AG20443 (cell line): ENCODE results near the gene EDN1.
A peak's percentile ranks its signal among the peaks of the same experiment; 100 is the strongest.

Experiments used
- DNase-seq: peaks from one replicate; pipeline ENCODE4 v3.0.0; 2012; ENCODE audit warnings: low spot score, mixed read lengths

The EDN1 gene

DNA sequence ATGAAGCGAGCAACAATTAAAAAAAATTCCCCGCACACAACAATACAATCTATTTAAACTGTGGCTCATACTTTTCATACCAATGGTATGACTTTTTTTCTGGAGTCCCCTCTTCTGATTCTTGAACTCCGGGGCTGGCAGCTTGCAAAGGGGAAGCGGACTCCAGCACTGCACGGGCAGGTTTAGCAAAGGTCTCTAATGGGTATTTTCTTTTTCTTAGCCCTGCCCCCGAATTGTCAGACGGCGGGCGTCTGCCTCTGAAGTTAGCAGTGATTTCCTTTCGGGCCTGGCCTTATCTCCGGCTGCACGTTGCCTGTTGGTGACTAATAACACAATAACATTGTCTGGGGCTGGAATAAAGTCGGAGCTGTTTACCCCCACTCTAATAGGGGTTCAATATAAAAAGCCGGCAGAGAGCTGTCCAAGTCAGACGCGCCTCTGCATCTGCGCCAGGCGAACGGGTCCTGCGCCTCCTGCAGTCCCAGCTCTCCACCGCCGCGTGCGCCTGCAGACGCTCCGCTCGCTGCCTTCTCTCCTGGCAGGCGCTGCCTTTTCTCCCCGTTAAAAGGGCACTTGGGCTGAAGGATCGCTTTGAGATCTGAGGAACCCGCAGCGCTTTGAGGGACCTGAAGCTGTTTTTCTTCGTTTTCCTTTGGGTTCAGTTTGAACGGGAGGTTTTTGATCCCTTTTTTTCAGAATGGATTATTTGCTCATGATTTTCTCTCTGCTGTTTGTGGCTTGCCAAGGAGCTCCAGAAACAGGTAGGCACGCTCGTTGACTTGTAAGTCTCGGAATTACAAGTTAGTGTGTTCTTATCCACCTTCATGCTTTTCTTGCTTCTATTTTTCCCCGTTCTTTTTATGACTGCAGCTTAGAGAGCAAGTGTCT lies at the start of gene EDN1:
TSS of gene EDN1 (plus strand) at position 429 of the 888 bp plus-strand sequence. CDS start at position 698, 269 bp downstream.
- peak; percentile 85 for DNase-seq

DNA sequence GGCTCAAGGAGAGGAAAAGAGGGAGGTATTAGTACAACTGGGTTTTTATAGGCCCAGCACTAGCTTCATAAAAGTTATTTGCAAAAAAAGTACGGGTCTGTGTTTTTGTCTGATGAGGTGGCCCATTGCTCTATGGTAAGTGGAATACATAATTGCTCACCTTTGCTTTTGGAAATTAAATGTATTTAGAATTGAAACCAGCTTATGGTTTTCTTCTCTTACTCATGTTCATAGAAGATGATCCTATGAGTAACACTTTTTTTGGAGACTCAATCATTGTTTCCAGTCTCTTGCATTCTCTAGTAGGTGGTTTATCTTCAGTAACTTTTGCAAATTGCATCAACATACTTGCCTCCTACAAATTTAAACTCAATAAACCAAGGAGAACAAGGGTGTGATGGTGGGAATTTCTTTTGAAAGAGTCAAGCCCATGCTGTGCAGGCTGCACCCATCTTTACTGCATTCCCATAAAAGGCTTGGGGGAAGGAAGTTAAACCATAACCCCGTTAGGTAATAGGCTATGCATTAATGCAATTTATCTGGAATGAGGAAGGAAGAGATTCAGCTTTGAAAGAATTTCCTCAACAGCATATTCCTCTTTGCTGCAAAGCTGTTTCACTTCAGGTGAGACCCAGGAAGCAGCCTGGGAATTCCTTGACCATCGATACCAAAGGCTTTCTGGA lies 48.5 kb upstream of the EDN1 start:
- DNase-seq: no peak

DNA sequence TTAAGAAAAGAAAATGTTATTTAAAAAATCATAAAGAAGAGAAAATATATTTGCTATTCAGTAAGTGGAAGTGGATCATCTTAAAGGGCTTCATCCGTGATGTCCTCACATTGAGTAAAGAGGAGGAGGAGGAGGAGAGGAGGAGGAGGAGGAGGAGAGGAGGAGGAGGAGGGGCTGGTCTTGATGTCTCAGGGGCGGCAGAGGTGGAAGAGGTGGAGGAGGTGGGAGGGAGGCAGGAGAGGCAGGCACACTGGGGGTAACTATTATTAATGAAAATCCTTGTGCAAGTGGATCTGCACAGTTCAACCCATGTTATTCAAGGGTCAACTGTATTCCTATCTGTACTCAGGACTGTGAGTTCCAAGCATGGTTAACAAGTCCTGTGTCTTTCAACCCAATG lies 47.0 kb upstream of the EDN1 start:
- no peak for DNase-seq

DNA sequence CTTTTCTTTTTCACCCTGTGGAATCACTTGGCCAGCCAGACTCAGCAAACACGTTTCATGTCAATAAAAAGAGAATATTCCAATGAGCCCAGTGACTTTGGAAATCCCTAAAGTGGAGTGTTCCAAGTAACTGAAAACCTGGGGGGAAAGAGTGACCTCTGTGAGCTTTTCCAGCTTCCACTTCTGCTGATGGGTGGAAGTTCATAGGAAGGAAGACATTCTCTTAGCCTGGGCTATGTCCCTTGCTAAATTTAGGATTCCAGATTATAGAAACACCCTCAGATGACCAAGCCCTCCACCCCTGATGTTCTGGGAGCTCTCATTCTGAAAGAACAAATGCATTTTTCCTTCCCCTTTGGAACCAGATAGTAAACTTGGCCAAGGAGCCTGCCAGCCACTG lies 44.8 kb upstream of the EDN1 start:
- DNase-seq: no peak

DNA sequence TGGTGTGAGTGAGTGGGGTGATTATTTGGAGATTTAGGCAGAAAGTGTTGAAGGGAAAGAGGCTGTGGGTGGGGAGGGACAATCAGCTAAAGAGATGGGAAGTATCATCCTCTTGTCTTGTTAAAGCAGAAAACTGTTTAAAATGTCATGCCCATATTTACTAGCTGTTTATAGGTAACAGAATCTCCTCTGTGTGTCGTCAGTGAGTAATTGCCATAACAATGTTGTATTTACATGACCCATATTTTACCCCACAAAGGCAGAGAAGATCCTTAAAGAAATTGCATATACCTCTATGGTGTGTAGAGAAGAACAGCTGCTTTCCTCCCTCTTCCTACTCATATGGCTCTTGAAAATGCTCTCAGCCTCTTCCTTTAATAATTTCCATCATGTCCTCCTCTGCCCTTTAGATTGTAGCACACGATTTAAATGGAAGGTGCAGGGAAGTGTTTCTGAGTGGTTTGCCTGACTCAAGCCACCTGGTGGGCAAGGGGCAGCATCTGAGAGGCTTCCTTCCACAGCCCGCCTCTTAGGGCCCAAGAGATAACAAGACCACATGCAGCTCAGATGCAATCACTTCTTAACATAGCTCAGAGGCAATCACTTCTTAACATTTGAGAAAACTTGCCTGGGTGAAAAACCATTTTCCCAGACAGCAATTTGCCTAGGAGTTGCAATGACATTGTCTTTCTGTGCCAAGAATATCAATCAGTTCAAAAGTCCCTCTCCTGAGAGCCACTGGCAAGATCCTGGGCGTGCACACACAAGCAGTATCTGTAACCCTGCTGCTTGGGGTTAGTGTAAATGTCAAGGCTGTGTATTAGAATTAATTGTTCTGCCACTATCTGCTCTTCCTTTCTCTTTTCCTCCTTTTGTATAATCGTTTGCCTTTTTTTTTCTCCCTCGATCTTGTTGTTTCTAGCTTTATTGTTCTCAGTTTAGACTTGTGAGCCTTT lies 44.1 kb upstream of the EDN1 start:
- no peak for DNase-seq

DNA sequence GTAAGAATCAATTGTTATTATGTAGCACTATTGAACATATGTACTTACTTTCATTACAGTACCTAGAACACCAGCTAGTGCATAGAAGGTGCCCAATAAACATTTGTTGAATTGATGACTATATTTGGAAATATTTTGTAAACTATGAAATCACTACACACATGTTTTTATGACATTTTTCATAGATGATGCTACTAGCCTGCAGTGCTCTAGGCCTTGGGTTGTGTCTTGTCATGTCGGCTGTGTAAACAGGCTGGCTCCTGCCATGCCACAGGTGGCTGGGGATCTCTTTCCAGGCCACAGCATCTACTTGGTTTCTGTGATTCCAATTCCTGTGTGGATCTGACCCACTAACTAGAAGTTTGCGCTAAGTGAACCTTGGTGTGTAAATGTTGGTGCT lies 43.3 kb upstream of the EDN1 start:
- no peak for DNase-seq

DNA sequence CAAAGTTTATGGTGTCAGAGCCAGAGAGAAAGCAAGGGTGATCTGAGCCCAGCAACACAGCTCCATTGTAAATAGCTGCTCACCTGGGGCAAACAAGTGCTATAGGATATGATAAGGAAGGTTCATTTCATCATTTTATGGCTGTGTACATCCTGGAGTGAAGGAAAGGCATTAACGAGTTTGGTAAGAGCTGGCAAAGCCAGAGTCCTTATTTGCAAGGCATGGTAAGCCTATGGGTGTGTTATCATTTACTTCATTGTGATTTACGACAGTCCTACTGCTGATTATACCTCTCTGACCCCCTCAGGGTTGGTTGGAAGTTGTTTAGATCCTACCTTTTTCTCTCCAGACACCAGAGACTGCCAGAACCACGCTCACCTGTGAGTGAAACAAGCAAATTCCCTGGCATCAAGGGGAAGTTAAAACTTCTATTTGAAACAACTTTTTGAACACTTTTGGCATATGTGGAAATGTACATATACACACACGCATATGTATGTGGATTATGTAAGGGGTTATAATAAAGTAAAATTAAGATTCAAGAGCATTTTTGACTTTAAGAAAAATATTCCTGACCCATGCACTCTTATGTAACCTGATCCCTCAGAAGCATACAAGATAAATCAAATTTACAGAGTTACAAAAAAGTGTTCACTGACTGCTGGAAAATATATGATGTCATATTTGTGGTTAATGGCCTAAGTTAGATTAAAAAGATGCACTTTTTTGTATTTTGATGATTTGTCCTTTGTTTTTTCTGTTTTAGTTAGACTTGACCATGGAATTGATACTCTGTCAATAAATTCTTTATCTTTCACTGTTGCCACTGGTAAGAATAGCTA lies 40.4 kb upstream of the EDN1 start:
- no peak for DNase-seq

DNA sequence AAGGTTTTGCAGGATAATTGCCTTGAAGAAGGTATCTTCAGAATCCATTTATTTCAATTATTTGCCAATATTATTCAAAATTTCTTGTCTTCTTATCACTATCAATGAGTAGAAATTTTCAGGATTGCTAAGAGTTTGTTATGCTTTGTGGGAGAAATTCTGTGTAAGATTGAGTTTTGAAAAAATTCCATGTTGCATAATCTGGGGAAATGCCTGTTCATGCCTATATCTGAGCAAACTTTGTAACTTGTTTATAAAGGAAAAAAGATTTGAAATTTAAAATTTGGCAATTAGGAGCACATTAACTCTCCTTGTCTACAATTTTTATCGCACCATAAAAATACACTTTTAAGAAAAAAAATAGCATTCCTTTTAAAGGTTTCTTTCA lies 39.8 kb upstream of the EDN1 start:
- no peak for DNase-seq

DNA sequence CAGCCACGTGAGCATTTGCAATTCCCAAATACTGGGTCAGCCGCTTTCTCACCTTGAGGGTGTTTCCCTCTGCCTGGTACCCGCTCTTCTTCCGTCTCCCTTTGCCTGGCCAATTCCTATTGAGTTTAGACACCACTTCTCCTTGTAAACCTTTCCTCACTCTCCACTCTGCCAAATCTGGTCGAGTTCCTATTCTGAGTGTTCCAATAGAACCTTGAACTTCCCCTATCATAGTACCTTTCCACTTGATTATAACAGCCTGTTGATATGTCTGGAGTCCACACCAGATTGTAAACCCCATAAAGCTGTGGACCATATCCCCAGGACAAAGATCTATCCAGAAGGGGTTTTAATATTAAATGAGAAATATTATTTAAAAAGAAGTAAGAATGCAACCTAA lies 36.0 kb upstream of the EDN1 start:
- DNase-seq: no peak

DNA sequence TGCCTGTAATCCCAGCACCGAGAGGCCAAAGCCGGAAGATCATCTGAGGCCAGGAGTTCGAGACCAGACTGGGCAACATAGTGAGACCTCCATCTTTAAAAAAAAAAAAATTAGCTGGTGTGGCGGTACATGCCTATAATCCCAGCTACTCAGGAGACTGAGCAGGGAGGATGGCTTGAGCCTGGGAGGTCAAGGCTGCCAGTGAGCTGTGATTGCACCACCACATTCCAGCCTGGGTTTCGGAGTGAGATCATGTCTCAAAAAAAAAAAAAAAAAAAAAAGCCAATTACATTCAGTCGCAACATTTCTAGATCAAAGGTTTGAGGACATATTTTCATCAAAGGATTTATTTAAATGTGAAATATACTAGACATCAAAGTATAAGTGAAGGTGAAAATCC lies 32.0 kb upstream of the EDN1 start:
- no peak for DNase-seq

DNA sequence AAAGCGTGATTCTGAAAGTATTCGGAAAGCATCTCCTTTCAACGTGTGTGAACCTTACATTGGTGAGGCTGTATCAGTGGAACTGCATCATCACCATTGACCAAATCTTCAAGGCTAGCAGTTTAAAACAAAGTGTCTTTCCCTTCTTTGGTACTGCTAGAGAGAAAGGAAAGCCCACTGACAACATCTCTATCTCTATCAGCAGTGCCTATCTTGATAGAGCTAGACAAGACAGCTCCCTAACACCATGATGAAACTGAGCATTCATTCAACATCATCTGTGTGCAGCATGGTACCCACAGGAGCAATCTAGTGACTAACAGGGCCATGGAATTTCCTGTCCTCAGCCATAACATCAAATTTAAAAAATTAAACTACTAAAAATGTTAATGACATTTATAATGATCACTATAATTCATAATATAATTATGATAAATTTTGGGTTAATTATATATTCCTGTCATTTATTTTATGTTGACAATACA lies 31.5 kb upstream of the EDN1 start:
- peak; percentile 19 for DNase-seq

DNA sequence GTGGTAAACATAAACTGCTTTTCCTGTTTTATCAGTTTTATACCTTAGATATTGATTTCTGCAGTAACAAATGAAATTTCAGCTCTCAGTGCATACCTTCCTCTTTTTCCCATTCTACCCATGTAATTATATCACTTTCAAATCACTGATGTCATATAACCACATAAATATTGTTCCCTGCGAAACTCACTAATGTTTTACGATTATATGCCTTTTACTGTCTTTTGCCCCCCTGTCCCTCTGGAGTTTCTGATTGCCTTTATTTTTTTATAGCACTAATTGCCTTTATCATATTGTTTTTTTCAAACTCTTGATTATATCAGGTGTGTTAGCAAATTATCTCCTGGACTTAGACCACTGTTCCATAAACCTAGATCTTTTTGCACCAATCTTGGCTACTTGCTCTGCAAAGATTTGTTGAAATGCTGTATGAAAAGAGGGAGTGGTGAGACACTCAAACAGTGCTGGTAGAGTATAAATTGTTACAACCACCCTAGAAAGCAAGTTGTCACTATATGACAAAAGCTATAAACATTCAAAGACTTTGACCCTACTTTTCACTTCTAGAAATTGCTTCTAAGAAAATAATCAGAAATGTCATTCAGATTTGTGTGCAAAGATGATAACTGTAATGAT lies 29.6 kb upstream of the EDN1 start:
- no peak for DNase-seq

DNA sequence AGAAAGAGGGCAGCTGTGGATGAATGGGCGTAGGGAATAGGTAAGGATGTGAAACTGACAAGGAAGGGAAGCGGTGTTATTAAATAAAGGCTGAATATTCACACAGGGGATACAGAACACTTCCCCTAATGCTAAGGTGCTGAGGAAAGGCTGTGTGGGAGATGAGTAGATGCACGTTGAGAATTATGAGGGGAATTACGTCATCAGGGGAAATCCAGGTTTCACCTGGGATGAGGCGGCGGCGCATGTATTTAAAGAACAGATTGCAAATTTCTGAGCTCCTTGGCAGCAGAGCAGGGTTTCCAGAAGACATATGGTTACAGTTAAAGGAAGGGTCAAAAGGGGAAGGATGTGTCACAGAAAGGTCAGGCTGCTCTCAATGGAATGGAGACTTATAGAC lies 28.7 kb upstream of the EDN1 start:
- DNase-seq: no peak

DNA sequence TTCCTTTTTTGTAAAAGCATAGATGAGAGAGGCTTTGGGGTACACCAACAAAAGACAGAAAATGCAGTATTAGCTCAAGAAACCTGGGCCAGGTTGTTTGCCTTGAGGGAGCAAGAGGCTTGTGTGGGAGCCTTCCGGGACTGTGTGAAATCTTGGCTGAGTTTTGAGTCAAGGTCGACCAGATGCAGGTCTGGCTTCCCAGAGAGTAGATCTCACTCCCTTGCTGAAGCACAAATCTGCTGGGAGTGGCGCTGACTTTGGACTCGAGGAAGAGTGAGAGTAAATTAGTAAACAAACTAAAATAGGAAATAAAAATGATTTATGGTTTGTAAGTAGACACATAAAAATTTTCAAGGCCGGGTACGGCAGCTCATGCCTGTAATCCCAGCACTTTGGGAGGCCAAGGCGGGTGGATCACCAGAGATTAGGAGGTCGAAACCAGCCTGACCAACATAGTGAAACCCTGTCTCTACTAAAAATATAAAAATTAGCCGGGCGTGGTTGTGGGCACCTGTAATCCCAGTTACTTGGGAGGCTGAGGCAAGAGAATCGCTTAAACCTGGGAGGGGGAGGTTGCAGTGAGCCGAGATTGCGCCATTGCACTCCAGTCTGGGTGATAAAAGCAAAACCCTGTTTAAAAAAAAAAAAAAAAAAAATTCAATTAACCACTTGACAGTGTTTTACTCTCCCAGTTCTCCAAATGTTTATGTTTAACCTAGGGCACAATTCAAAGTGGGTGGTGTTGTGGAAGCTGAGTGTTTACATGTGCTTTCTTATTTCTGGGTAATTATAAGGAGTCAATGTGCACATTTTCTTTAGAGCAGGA lies 27.7 kb upstream of the EDN1 start:
- DNase-seq: no peak

DNA sequence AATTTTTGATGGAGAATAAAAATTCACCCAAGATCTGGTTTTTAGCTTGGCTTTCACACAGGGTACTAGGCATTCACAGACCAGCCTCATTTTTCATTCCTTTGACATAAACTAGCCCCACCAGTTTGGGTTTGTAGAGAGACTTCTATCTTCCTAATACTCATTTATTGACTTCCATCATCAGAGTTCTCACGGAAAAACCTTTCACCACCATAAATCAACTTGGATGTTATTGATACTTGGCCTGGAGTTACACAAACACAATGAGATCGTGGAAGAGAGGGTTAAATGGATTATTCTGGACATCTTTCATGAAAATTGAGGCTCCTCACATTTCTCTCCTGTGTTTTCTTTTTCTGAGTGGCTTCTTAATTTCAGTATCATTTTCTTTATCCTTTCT lies 26.8 kb upstream of the EDN1 start:
- DNase-seq: no peak

DNA sequence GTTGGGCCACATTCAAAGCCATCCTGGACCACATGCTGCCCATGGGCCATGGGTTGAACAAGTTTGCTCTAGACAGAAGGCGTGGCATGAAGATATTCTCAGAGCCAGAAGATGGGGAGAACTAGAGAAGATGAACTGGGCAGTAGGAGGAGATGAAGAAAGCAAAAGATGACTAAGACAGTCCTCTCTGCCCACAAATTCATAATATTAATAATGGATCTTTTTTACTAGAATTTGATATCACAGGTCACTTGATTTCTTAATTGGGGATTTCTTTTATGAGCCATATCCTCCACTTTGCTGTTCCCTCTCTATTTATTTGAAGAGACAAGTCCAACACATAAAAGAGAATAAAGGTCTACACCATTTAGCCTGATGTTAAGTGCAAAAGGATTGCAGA lies 25.5 kb upstream of the EDN1 start:
- DNase-seq: no peak

DNA sequence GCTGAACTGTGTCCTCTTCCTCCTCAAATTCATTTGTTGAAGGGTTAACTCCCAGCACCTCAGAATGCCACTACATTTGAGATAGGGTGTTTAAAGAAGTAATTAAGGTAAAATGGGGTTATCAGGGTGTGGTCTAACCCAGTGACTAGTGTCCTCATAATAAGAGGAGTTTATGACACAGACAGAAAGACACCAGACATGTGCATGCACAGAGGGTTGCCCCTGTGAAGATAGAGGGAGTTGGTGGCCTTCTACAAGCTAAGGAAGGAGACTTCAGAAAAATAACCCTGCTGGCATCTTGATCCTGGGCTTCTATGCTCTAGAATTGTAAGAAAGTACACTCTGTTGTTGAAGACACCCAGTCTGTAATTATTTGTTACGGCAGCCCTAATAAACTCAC lies 24.9 kb upstream of the EDN1 start:
- no peak for DNase-seq

DNA sequence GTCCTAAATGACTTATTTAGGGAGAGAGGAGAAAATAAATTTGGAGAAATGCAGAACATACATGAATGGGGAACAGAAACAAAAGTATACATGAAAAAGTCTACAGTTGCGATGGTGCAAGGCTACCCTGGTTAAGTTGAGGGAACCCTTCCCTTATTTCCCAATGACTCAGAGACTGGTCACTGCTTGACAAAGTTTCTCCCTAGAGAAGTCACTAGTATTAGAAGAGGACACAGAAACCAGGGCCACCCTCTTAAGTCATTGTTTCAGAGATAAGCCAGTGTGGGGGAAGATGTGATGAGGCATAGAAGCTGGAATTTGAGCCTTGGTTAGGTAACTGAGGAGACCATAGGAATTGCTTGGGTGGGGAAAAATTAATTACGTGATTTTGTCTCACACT lies 24.4 kb upstream of the EDN1 start:
- DNase-seq: peak; percentile 12

DNA sequence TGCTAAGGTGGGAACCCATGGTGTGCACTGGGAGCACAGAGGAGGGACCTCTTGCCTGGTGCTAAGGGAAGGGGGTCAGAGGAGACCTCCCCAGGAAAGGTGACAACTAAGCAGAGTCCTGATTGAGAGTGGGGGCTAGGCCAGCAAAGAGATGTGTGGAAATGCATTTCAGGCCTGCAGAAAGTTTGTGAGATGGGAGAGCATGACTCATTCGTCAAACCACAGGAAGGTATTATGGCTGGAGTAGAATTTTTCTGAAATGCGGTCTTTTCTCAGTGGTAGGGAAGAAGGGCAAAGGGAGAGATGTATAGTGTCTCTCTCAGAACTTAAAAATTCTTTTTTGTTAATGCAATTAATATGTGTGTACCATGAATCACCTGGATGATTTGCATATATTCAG lies 23.6 kb upstream of the EDN1 start:
- DNase-seq: peak; percentile 64

DNA sequence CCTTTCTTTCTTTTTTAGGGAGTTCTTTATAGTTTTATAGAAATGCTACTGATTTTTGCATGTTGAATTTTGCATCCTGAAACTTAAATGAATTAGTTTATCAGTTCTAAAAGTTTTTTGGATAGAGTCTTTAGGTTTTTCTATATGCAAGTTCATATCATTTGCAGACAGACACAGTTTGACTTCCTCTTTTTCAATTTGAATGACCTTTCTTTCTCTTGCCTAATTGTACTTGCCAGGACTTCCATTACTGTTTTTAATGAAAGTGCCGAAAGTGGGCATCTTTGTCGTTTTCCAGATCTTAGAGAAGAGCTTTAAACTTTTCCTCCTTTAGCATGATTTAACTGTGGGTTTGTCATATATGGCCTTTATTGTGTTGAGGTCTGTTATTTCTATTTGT lies 21.1 kb upstream of the EDN1 start:
- no peak for DNase-seq
